A549 (cell line): ENCODE data around the gene C1orf53. TPM values are rescaled to one million over a fixed set of nuclear protein-coding genes. Genes with fewer than 3 reads are reported as not detected.

Experiments used
- ATAC-seq, 2 experiments: fragments of 200-7000 bp in 1 of 2; fragments of >200 bp in 1 of 2; cut with Nextera tagmentation in 1 of 2; cut with Tn5 transposase in 1 of 2; 3 replicates each; pipeline versions ENCODE4 v1.8.0 to v1.9.1; 2018 to 2020; ENCODE audit warnings: mild to moderate bottlenecking in 1 of 2, moderate library complexity in 1 of 2
- CTCF ChIA-PET: fragments of 300-600 bp; sonication (Branson Sonifier 250); formaldehyde crosslinking; extraction: SDS; loops from one replicate; lab custom pipeline; 2021; ENCODE audit warnings: antibody characterized with exemption, inconsistent platforms; lab: Yijun Ruan, JAX
- POLR2A ChIA-PET: fragments of 350-600 bp; formaldehyde crosslinking; extraction: SDS; loops from one replicate; lab custom pipeline; 2021; ENCODE audit warnings: antibody characterized with exemption, inconsistent platforms; lab: Yijun Ruan, JAX
- DNase-seq, 2 experiments: peaks; one replicate each; pipeline versions ENCODE4 v3.0.0 to v3.0.0-alpha.2; 2011 to 2016; ENCODE audit warnings: low read depth in 1 of 2, low spot score in 1 of 2
- FAIRE-seq: peaks from 2 replicates; lab custom pipeline; 2011; peaks lifted over from hg19 to GRCh38; lab: Jason Lieb, UNC
- H3K27ac ChIP-seq, 2 experiments: fragments of >200 bp; sonication (Bioruptor Twin); formaldehyde crosslinking; 3 replicates each; pipeline ENCODE4 v1.5.1; 2016 to 2017
- H3K4me1 ChIP-seq: fragments of >200 bp; sonication (Bioruptor Twin); formaldehyde crosslinking; 3 replicates; pipeline ENCODE4 v1.6.1; 2016
- H3K4me2 ChIP-seq: fragments of >200 bp; sonication (Bioruptor Twin); formaldehyde crosslinking; 3 replicates; pipeline ENCODE4 v1.6.1; 2016
- H3K4me3 ChIP-seq: fragments of >200 bp; sonication (Bioruptor Twin); formaldehyde crosslinking; 3 replicates; pipeline ENCODE4 v1.5.1; 2016
- H3K9me3 ChIP-seq: fragments of >200 bp; sonication (Bioruptor Twin); formaldehyde crosslinking; 3 replicates; pipeline ENCODE4 v1.6.1; 2016
- CEBPB ChIP-seq, 2 experiments: fragments of >200 bp in 1 of 2; sonication (Bioruptor Twin) in 1 of 2; formaldehyde crosslinking in 1 of 2; IDR thresholded peaks; 2 replicates each; pipeline ENCODE4 v1.6.1; 2012 to 2016
- CHD2 ChIP-seq: fragments of 150-350 bp; IDR thresholded peaks from 2 replicates; pipeline ENCODE4 v1.6.1; 2014; ENCODE audit warnings: low read length; ENCODE audit not compliant: partially characterized antibody
- CHD4 ChIP-seq: fragments of 200-600 bp; sonication (generic); IDR thresholded peaks from 2 replicates; pipeline ENCODE4 v1.6.1; 2016; ENCODE audit warnings: antibody characterized with exemption, mild to moderate bottlenecking, borderline replicate concordance
- EHF ChIP-seq: fragments of 250-450 bp; sonication (Bioruptor Pico); IDR thresholded peaks from 2 replicates; pipeline ENCODE4 v1.5.0; 2020; ENCODE audit warnings: mild to moderate bottlenecking
- EHMT2 ChIP-seq: fragments of 200-600 bp; sonication (generic); IDR thresholded peaks from 2 replicates; pipeline ENCODE4 v1.6.1; 2016; ENCODE audit warnings: antibody characterized with exemption, low read depth, mild to moderate bottlenecking, moderate library complexity
- EP300 ChIP-seq, 2 experiments: fragments of >200 bp; sonication (Bioruptor Twin); formaldehyde crosslinking; IDR thresholded peaks; 2 replicates in 1 of 2; 3 replicates in 1 of 2; pipeline ENCODE4 v1.6.1; 2016 to 2017
- ESRRA ChIP-seq: fragments of 150-350 bp; IDR thresholded peaks from 2 replicates; pipeline ENCODE4 v1.6.1; 2014; ENCODE audit warnings: mild to moderate bottlenecking, low read length, borderline replicate concordance
- FOSL2 ChIP-seq, 2 experiments: fragments of 450-650 bp in 1 of 2; fragments of >200 bp in 1 of 2; sonication (Bioruptor Twin) in 1 of 2; formaldehyde crosslinking; IDR thresholded peaks; 2 replicates each; pipeline versions ENCODE4 v1.5.0 to v1.6.1; 2016 to 2020; ENCODE audit warnings: mild to moderate bottlenecking in 1 of 2, moderate library complexity in 1 of 2
- FOXS1 ChIP-seq: fragments of 250-450 bp; sonication (Bioruptor Pico); IDR thresholded peaks from 2 replicates; pipeline ENCODE4 v1.5.0; 2020; ENCODE audit warnings: mild to moderate bottlenecking, moderate library complexity
- GATA3 ChIP-seq: IDR thresholded peaks from 2 replicates; pipeline ENCODE4 v1.6.1; 2012; ENCODE audit warnings: borderline replicate concordance
- HDAC2 ChIP-seq: fragments of 200-600 bp; sonication (generic); IDR thresholded peaks from 2 replicates; pipeline ENCODE4 v1.6.1; 2016
- HOXA7 ChIP-seq: fragments of 250-450 bp; sonication (Bioruptor Pico); IDR thresholded peaks from 2 replicates; pipeline ENCODE4 v1.5.0; 2020; ENCODE audit warnings: mild to moderate bottlenecking, moderate library complexity
- HOXB5 ChIP-seq: fragments of 250-450 bp; sonication (Bioruptor Pico); IDR thresholded peaks from 2 replicates; pipeline ENCODE4 v1.5.0; 2020; ENCODE audit warnings: mild to moderate bottlenecking, moderate library complexity
- JUNB ChIP-seq: fragments of >200 bp; sonication (Bioruptor Twin); formaldehyde crosslinking; IDR thresholded peaks from 2 replicates; pipeline ENCODE4 v1.6.1; 2016
- KDM1A ChIP-seq: fragments of 200-600 bp; sonication (generic); IDR thresholded peaks from 2 replicates; pipeline ENCODE4 v1.6.1; 2016; ENCODE audit warnings: low read depth, mild to moderate bottlenecking
- NR3C1 ChIP-seq: fragments of >200 bp; sonication (Bioruptor Twin); formaldehyde crosslinking; IDR thresholded peaks from 3 replicates; pipeline ENCODE4 v1.6.1; 2017
- RARB ChIP-seq: fragments of 250-450 bp; sonication (Bioruptor Pico); IDR thresholded peaks from 2 replicates; pipeline ENCODE4 v1.8.0; 2021; ENCODE audit warnings: mild to moderate bottlenecking, moderate library complexity
- RCOR1 ChIP-seq: fragments of 150-350 bp; IDR thresholded peaks from 2 replicates; pipeline ENCODE4 v1.6.1; 2014; ENCODE audit warnings: antibody characterized with exemption, low read length, low read depth
- RNF2 ChIP-seq: fragments of 200-600 bp; sonication (generic); IDR thresholded peaks from 2 replicates; pipeline ENCODE4 v1.6.1; 2016; ENCODE audit warnings: low read depth, mild to moderate bottlenecking, antibody characterized with exemption, moderate library complexity, borderline replicate concordance
- TP53 ChIP-seq: fragments of 250-450 bp; sonication (Bioruptor Pico); IDR thresholded peaks from 2 replicates; pipeline ENCODE4 v1.5.0; 2021; ENCODE audit warnings: mild to moderate bottlenecking, moderate library complexity
- ZNF302 ChIP-seq: fragments of 250-450 bp; sonication (Bioruptor Pico); IDR thresholded peaks from 2 replicates; pipeline ENCODE4 v1.9.0; 2021; ENCODE audit warnings: inconsistent platforms, mild to moderate bottlenecking, moderate library complexity
- WGBS: methylation state at CpG from one replicate; pipeline ENCODE4 v1.1.6; 2017; ENCODE audit errors: missing lambda C conversion rate; 5-methylcytosine and 5-hydroxymethylcytosine counted together
- polyA plus RNA-seq, 4 experiments: library from polyadenylated mRNA; depleted of rRNA in 3 of 4; stranded (reverse); fragments of >200 nt; fragmentation: RNase III in 1 of 4; extraction: RNeasy Plus Mini Kit Qiagen cat#74134 plus additional on column Dnase treatment in 1 of 4; gene quantifications; 2 replicates in 3 of 4; 3 replicates in 1 of 4; pipeline ENCODE4 v1.2.3, GENCODE V29; 2011 to 2017
- TF ChIP-seq, protein P1 (sequence below): IDR thresholded peaks from 2 replicates; pipeline ENCODE4 v1.6.1; 2012
- TF ChIP-seq, protein P2 (sequence below): fragments of 150-350 bp; IDR thresholded peaks from 2 replicates; pipeline ENCODE4 v1.6.1; 2014; ENCODE audit warnings: low read depth, mild to moderate bottlenecking, low read length
- TF ChIP-seq, protein P3 (sequence below): fragments of >200 bp; sonication (Bioruptor Twin); formaldehyde crosslinking; IDR thresholded peaks from 3 replicates; pipeline ENCODE4 v1.6.1; 2016
- TF ChIP-seq, protein P4 (sequence below): fragments of 450-650 bp; IDR thresholded peaks from 2 replicates; pipeline ENCODE4 v1.6.1; 2014; ENCODE audit warnings: antibody characterized with exemption

C1orf53 gene
- polyA plus RNA-seq, 2 of the 4 experiments (the other 2 are of a cell fraction) = 5.7 to 7.9 TPM

DNA sequence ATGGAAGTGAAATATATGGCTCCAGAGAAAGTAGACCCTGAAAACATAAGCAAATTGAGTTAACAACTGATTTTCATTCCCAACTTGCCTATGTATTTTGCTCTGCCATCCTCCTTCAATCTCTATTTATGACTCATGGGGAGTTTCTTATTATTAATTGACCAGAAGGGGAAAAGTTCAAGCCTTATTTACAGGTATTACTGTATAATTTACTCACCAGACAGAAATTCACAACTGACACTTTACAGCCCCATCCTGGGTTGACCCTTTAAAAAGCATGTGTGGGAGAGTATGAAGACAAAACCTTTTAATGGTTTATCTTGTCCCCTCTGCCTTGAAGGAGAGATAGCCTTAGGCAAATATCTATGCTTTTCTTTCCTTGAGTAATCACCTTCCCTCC lies 39.8 kb upstream of the C1orf53 start:
- CTCF ChIA-PET = interaction anchor here (1.4 kb wide), 1 partner anchor 243 kb away, joined by 3 read pairs; no protein-coding TSS in a partner anchor
- H3K4me3 ChIP-seq = no peak overlapping the region
- peaks cover 10% of the 10 kb centered on the region for H3K4me1 ChIP-seq
- peak overlapping the region; percentile 21; the same call in 1 of the 3 replicates for H3K4me2 ChIP-seq
- no peak overlapping the region for H3K27ac ChIP-seq
- no peak; a peak in 1 of 6 replicates for ATAC-seq
- POLR2A ChIA-PET = no interaction called here
- TF ChIP-seq FOSL2 (IDR thresholded peaks at IDR 0.05) (no peak), FOSL2 (CRISPR knock-in tag; IDR thresholded peaks at IDR 0.05) (peak; percentile 15; the same call in 1 of the 2 replicates), RCOR1 (no peak)
- TF ChIP-seq, all 56 proteins: peak for 1
- FAIRE-seq = no peak
- no peaks in the 10 kb centered on the region for H3K9me3 ChIP-seq
- DNase-seq = no peak

DNA sequence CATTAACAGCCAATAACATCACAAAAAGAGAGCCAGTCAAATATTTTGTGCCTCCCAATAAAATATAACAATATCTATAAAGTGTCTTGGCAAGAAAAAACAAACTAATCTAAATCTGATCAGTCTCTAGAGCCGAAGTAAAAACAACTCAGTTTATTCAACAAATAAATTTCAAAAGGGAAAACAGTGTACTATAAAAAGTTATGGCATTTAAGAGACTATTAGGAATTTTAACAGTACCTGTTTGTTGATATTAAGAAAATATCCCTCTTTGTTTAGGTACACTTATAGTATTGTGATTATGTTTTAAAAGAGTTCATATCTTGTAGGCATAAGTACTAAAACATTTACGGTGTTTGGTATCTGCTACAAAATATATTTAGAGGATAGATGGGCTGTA lies 36.6 kb upstream of the C1orf53 start:
- no peak for FAIRE-seq
- ChIA-PET CTCF (no interaction called here), POLR2A (interaction anchor here (0.7 kb wide), 1 partner anchor 706 kb away, joined by 4 read pairs; no protein-coding TSS in a partner anchor)
- WGBS = 66% methylated on average over 2 of the region's 2 CpGs
- Histone ChIP-seq H3K27ac (no peak overlapping the region), H3K4me1 (peaks cover 10% of the 10 kb centered on the region), H3K4me3 (no peak overlapping the region), H3K4me2 (no peak overlapping the region), H3K9me3 (no peaks in the 10 kb centered on the region)
- DNase-seq = no peak
- TF ChIP-seq JUNB = no peak
- no peak for TF ChIP-seq CEBPB (IDR thresholded peaks at IDR 0.05)
- no peak for TF ChIP-seq NR3C1
- TF ChIP-seq RARB (CRISPR knock-in tag) = no peak
- TF ChIP-seq ESRRA = no peak
- TF ChIP-seq CHD4 = no peak
- TF ChIP-seq, protein P1, sequence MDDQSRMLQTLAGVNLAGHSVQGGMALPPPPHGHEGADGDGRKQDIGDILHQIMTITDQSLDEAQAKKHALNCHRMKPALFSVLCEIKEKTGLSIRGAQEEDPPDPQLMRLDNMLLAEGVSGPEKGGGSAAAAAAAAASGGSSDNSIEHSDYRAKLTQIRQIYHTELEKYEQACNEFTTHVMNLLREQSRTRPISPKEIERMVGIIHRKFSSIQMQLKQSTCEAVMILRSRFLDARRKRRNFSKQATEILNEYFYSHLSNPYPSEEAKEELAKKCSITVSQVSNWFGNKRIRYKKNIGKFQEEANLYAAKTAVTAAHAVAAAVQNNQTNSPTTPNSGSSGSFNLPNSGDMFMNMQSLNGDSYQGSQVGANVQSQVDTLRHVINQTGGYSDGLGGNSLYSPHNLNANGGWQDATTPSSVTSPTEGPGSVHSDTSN = no peak
- TF ChIP-seq GATA3 = no peak
- no peak for TF ChIP-seq HDAC2
- no peak for TF ChIP-seq EHF (CRISPR knock-in tag)
- TF ChIP-seq, protein P2, sequence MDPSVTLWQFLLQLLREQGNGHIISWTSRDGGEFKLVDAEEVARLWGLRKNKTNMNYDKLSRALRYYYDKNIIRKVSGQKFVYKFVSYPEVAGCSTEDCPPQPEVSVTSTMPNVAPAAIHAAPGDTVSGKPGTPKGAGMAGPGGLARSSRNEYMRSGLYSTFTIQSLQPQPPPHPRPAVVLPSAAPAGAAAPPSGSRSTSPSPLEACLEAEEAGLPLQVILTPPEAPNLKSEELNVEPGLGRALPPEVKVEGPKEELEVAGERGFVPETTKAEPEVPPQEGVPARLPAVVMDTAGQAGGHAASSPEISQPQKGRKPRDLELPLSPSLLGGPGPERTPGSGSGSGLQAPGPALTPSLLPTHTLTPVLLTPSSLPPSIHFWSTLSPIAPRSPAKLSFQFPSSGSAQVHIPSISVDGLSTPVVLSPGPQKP = no peak
- TF ChIP-seq HOXB5 (CRISPR knock-in tag) = no peak
- no peak for TF ChIP-seq HOXA7 (CRISPR knock-in tag)
- no peak for TF ChIP-seq FOXS1 (CRISPR knock-in tag)
- no peak for TF ChIP-seq EHMT2
- no peak for TF ChIP-seq KDM1A
- no peak for ATAC-seq

DNA sequence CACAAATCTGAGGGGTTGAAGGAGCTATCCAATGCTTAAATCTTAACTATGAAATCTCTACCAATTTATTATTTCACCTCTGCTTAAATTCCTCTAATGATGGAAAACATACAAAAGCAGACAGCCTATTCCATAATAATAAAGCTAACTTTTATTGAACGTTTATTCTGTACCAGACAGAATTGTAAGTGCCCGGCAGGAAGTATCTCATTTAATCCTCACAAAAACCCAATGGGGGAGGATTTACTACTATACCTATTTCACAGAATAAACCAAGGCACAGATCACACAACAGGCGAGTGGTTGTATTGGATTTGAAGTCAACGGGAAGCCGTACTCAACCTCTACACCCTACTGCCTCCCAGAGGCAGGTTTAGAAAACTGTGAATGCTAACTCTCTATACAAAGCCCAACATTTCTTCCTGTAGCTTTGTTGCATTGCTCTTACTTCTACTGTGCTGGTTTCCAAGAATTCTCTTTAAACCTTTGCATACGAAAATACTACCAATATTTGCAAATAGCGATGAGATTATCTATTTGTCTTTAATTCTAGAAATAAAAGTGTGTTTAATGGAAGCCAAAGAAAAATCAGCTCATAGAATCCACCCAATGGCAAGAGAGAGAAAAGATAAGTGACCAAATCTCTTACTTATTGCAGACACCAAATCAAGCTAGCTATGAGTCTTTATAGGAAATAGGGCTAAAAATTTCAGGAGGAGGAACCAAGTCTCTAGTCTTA lies 33.5 kb upstream of the C1orf53 start:
- 6% methylated on average over 7 of the region's 7 CpGs for WGBS
- Histone ChIP-seq H3K9me3 (no peaks in the 10 kb centered on the region), H3K4me1 (no peaks in the 10 kb centered on the region), H3K27ac (no peak overlapping the region), H3K4me2 (peak overlapping the region; percentile 29; the same call in 1 of the 3 replicates), H3K4me3 (no peak overlapping the region)
- FAIRE-seq = no peak
- CTCF ChIA-PET = interaction anchor here (0.6 to 2.6 kb wide), 44 partner anchors 9 to 1553 kb away, joined by 3 to 26 read pairs (median 4); partner anchors contain the start of gene LHX9
- ATAC-seq = peak; percentile 98
- POLR2A ChIA-PET = no interaction called here
- DNase-seq = peak; percentile 40 to 68
- TF ChIP-seq, protein P3, sequence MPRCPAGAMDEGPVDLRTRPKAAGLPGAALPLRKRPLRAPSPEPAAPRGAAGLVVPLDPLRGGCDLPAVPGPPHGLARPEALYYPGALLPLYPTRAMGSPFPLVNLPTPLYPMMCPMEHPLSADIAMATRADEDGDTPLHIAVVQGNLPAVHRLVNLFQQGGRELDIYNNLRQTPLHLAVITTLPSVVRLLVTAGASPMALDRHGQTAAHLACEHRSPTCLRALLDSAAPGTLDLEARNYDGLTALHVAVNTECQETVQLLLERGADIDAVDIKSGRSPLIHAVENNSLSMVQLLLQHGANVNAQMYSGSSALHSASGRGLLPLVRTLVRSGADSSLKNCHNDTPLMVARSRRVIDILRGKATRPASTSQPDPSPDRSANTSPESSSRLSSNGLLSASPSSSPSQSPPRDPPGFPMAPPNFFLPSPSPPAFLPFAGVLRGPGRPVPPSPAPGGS = no peak
- TF ChIP-seq, protein P4, sequence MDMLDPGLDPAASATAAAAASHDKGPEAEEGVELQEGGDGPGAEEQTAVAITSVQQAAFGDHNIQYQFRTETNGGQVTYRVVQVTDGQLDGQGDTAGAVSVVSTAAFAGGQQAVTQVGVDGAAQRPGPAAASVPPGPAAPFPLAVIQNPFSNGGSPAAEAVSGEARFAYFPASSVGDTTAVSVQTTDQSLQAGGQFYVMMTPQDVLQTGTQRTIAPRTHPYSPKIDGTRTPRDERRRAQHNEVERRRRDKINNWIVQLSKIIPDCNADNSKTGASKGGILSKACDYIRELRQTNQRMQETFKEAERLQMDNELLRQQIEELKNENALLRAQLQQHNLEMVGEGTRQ = no peak
- TF ChIP-seq EP300 (IDR thresholded peaks at IDR 0.05) (no peak), CHD2 (no peak), RNF2 (no peak), ZNF302 (no peak), NR3C1 (no peak), TP53 (CRISPR knock-in tag) (no peak), GATA3 (no peak)
- TF ChIP-seq, protein P1 = no peak
